ENCODE data around the gene HNRNPLL.

DNA sequence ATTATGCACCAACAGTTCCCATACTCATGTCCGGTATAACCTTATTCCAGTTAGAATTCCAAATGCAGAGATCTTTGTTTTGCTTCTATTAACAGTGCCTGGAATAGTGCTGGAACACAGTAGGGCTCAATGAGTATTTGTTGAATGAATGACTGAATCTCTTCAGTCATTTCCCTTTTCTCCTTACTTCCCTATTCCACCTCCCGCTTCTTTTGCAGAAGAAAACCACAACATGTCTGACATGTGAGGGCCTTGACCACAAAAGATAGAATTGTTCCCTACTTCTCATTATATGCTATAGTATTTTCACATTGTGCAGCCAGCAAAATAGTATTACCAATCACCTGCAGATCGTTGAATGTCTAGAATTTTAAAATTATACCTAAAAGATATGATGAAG, 19.5 kb upstream of the HNRNPLL start:
- TF ChIP-seq, protein P1, sequence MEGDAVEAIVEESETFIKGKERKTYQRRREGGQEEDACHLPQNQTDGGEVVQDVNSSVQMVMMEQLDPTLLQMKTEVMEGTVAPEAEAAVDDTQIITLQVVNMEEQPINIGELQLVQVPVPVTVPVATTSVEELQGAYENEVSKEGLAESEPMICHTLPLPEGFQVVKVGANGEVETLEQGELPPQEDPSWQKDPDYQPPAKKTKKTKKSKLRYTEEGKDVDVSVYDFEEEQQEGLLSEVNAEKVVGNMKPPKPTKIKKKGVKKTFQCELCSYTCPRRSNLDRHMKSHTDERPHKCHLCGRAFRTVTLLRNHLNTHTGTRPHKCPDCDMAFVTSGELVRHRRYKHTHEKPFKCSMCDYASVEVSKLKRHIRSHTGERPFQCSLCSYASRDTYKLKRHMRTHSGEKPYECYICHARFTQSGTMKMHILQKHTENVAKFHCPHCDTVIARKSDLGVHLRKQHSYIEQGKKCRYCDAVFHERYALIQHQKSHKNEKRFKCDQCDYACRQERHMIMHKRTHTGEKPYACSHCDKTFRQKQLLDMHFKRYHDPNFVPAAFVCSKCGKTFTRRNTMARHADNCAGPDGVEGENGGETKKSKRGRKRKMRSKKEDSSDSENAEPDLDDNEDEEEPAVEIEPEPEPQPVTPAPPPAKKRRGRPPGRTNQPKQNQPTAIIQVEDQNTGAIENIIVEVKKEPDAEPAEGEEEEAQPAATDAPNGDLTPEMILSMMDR (conservative IDR thresholded peaks at IDR 0.05; ENCODE audit: low read length) = no peak
- TF ChIP-seq EZH2phosphoT487 (IDR thresholded peaks at IDR 0.05; ENCODE audit: borderline replicate concordance) = no peak

All from Loucy (cell line).